ENCODE results near the gene HOXB1.

The HOXB1 gene

DNA sequence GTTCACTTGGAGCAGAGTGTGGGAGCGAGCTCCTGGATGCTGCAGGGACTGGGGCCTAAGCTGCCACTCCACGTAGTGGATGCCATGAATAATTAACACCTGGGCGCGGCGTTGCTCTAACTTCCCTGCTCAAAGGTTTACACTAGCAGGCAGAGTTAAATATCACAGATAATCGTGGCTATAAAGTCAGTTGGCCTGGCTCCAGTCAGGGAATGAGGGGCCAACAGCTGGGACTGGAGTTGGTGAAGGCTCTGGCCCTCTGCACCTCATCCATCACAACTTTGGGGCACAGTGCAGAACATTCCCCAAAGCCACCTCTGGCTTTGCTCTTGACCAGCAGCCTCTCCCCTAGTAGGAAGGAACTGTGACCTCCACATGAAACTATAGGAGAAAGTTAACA lies 36.4 kb upstream of the HOXB1 start:
- DNase-seq, result no peak

DNA sequence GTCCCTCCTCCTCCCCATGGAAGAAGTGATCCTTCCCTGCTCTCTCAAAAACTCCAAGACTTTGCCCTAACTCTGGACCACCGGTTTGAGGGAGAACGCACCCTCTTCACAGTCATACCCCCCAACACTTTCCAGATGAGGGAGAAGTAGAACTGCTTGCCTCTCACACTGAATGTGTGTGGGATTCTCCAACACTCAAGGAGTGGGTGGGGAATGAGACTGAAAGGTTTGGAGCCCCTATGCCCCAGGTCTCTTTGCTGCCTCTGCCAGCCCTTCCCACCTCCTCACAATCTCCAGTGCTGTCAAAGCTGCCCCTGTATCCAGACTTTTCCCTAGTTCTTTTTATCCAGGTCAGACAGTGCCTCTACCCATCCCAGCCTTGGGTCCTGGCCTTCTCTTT lies 35.9 kb upstream of the HOXB1 start:
- DNase-seq, result no peak

DNA sequence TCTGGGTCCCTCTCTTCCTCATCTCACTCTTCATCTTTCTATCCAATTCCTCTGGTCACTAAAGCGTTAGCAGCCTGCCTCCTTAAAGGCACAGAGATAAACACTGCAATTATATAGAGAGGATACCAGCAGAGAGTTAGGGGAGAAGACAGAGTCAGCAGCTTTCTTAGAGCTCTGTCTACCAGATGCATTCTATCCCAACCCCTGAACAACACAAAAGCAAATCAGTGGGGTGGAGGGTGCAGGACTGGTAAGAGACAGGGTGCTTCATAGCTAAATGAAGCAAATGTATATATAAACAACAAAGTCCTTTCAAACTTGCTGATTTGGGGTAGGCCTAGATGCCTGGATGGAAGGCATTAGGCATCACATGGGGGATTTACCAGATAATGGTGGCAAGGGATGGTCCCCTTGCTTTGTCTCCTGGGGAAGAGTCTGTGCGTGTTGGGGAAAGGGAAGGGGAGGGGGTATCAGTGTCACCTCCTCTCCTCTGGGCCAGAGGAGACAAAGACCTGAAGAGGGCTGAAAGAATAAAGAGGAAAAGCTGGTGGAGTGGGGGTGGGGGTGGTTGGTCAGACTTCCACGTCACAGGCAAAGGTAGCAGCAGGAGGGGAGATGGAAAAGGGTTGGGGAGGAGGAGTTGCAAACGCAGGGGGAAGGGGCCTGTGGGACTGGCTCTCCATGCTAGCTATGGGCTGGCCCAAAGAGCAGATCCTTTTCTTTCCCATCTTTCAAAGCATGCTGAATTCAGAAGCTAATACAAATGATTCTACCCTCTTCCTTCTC lies 35.3 kb upstream of the HOXB1 start:
- no peak for DNase-seq

DNA sequence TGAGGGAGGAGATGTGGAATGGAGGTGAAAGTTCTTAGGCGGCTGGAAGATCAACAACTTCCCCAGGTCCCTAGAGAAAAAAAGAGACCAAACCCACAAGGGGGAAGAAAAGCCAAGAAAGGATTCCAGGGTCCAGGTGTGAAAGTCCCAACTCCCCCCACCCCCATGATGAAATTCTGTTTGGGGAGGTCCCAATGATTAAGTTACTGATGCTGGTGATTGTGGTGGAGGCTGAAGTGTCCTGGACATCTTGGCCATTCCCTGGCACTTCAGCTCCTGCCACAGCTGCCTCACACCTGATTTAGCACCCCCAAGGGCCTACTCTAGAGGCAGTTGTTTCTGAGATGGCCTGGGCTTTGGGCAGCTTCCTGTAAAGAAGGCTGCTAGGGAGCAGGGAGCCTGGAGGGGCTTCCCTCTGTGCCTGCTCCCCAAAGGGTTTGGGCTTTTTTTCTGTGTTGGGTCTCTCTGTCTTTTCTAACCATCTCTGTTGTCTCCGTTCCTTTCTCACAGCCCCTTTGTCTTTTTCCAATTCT lies 34.3 kb upstream of the HOXB1 start:
- no peak for DNase-seq

DNA sequence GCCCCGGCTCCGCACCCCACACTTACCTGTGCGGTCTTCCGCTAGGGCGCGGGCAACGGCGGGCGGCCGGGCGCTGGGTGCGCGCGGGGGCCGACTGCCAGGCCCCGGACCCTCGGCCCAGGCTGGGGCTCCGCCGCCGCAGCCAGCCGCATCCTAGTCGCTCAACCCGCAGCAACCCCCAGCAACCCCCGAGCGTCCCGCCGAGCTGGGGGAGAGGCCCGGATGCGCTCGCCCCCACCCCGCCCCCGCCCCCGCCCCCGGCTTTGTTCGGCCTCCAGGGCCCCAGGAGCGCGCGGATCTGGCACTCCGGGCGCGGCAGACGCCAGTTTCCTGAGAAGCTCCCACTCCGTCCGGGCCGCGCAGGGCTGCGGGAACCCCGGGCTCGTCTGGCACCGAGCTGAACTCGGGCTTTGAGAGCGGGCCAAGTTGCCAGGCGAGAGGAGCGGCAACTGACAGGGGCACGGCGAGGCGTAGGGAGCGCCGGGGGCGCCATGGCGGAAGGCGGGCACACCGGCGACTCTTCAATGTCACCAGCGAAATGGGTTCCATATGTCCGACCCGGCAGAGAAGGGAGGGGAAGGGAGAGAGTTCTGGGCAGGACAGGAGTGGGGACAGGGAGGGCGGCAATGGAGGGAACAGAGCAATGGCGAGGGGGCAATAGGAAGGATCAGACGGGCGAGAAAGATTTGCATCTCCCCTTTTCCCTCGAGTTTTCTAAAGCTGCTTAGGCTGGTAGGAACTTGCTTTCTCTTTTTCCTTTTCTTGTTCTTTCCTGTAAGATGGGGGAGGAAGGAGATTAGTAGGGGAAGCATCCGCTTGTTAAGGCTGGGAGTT lies 33.6 kb upstream of the HOXB1 start:
- peak; percentile 55 for DNase-seq

DNA sequence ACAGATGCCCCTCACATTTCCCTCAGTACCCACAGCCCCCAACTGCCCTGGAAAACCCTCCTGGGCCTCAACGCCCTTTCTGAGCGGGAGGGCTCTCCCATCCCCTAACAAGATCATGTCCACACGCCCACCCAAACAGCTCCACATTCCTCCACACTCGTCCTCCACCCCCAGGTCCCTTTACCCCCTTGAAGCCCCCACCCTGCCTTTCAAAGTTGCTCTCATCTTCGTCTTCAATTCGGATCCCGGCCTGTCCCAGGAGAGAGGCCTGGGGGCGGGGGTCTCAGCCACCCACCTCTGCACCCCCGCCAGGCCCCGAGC lies 33.0 kb upstream of the HOXB1 start:
- no peak for DNase-seq

DNA sequence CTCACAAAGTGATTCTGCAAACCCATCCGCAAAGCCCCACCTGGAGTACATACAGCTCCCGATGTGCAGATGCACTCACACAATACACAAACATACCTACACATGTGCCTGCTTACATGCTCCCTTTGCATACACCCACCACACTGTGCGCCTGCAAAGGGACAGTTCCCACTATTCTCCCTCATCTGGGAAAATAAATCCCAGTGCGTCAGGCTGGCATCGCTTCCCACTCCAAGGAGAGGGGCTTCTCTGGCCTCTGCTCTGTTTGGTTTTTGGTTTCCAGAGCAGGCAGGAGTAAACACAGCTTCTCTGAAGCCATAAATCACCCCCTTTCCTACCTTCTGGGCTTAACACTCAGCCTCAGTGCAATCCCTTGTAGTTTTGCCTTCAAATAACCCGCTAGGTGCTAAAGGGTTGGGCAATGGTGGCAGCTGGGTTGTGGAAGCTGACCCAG lies 32.6 kb upstream of the HOXB1 start:
- no peak for DNase-seq

DNA sequence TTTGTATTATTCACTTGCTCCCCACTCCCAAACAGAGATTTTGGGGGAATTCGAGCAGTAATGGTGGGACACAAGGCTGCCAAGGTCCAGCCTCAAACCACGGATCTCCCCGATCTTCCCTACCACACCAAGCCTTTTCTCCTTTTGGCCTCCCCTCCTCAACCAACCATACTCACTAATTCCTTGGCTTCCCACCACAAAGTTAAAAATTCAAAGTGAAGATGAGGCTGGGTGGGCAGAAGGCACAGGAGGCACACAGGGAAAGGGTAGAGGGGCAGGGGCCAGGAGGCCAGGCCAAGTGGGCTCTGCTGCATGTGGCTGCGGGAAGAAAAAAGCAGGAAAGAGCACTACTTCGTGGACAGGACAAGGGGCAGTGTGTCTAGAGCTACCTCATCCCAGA lies 32.1 kb upstream of the HOXB1 start:
- no peak for DNase-seq

DNA sequence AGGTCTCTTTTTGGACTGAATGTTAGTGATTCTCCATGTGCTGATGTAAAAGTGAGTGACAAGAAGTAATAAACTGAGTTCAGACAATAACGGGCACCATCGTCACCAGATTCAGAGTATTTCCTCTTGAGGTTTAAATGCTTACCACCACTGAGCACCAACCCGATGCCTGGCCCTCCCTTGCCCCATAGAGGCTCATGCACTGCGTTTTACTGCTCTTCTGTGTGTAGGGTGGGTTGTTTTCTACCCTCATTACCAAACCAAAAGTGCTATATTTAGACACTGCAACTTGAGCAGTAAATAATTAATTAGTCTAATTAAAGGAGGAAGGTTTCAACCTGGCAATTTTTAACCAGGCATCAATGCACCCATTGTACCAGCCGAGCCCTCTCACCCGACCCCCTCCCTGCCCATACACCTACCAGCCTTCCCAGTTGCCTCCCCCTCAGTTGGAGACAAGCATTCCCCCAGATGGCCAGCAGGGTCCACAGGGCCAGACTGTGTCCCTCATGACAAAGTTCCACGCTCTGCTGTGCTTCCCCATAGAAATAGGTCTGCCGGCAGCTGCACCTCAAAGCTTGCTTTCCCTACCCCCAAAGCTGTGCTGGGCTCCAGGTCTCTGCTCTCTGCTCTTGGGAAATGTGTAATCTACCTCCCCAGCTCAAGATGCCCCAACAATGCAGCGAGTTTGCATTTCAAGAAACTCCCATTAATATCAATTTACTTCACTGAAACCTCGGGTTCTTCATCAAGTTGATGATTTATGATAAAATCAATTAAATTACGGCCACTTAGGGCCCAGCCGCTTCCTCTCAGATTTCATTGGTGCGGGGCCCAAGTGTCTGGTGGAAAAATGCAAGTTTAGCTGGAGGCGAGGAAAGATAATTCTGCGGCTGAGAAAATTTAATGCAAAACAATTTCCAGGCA lies 31.3 kb upstream of the HOXB1 start:
- DNase-seq, result no peak

DNA sequence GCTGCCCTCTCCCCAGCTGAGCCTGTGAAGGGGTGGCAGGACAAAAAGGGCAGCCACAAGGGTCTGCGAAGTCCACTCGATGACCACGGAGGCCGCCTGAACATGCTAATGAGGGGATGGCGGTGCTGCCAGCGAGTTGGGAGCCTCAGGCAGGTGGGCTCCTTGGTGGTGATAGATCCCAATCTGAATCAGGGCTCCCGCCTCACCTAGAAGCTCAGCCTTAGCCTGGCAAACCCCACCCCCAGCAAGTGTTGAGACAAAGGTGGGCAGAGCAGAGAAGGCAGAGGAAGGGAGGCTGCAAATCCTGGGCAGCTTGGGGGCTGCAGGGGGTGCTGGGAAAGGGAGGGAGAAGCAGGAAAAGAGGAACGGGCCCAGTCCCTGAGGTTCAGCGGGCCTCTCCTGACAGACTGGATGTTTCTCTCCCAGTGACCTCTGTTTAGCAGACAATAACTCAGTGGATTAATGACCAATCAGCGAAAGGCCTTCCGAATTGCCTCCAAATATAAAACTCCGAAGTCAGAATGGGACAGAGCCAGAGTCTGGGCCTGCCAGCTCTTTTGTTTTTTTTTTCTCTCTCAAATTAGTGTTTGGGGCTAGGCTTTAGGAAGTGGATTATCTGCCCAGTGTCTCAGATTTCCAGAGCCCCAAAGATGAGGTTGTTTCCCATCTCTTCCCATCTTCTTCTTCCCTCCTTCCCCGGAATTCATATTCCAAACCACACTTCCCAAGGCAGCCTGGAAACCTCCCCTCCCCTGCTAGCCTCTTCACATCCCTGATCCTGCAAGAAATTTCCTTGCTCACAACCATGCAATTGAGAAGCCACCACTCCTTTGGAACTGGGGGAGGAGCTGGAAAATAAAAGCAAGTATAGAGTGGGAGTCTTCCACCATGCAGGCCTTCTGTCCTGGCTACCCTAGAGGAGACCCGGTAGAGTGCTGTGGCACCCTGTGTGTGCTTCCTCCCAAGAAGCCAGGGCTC lies 29.3 kb upstream of the HOXB1 start:
- DNase-seq, result no peak

DNA sequence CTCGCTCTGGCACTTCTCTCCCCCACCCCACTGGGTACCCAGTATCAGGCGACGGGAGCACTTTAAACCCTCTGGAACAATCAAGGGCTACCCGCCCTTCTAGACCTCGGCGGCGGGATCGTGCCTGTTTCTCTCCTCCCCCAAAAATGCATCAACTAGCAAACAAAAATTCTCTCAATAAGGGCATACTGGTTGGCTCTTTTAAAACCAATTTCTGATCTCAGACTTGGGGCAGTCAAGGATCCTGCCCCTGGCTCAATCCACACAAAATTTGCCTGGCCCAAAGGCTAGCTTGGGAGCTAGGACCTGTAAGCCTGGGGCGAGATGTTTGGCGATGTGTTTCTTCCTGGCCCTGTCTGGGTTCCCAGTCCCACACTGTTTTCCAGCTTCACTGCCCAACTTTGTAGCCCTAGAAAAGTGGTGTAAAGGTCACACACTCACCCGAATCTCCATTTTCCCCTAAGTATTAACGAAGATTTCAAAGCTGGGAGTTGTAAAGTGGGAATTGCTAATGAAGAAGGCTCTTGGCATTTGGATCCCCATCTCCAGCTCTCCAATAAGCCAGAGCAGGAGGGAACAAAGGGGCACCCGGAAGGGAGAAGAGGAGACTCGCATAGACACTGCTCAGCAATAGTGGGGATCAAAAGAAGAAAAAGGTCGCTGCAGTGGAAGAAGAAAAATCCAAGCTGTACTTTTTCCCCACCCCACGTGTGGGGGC lies 28.5 kb upstream of the HOXB1 start:
- DNase-seq, result no peak

DNA sequence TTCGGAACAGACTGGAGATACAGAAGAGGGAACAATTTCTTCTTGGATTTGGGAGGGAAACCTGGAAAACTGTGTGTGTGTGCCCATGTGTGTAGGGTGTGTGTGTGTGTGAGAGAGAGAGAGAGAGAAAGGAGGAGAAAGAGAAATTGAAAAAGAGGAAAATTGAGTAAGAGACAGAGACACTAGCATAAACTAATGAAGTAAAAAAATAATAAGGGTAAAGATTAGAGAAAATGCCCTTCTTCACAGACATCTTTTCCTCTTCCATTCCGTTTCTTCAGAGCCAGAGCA lies 28.0 kb upstream of the HOXB1 start:
- DNase-seq, result no peak

DNA sequence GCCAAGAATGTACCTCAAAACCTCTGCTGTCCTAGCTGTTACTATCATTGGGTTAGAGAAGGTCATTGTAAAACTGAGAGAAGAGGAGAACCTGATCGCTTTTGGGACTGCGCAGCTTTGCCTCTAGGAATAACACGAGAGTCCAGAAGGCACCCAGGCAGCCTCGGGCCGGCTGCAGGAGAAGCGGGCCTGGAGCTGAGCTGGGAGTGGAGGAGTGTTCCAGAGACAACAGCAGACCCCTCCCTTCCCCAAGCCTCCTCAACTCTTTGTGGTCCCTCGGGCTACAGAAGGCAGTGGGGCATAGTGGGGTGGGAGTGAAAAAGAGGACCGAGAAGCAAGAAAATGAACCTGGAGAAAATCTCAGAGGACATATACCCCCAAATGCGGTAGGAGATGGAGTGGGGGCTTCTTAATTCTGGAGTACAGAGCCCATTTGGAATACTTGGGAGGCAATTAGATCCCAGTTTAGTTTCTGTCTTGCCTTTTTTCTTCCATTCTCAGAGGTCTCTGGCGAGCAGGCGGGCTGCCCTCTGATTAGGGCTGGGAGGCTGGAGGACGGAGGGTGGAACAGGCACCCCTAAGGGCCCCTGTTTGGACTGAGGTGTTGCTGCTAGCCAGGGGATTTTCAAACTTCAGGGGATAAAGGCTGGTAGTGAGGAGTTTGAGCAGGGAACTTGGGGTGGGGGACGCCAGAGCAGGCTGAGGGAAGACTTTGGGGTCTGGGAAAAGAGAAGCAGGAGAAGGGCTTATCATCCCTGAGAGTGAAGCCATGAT lies 27.4 kb upstream of the HOXB1 start:
- DNase-seq, result no peak

DNA sequence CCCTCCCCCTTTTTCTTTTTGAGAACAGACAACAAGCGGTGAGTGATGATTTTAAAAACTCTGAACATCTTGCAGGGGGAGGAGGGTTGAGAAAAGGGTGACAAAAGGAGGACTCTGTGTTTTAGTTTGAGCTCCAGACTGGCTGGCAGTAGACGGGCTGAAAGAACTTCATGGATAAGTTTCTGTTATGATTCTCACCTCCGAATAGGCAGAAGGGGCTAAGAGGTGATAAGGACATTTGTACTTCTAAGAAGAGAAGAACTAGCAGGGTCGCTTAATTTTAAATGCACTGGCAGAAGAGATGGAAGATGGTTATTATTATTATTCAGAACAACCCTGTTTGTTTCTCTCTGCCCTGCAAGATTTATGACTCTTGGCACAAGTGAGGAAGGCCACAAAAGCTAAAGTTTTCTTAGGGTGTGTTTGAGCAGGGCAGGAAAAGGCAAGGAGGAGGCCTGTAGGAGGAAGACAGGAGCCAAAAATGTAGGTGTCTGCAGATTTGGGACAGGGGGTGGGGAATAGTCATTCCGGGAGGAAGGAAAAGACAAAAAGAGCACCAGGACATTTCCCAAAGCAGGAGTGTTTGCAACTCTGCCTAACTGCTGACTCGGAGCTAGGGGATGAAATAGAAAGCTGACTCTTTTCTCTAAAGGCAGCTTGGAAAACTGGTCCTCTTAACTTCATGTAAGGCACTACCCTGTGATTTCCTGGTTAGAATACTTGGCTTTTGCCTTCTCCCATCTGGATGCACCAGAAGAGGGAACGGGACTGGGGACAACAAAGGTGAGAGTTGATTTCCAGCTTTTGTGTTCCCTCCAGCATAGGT lies 26.0 kb upstream of the HOXB1 start:
- no peak for DNase-seq

DNA sequence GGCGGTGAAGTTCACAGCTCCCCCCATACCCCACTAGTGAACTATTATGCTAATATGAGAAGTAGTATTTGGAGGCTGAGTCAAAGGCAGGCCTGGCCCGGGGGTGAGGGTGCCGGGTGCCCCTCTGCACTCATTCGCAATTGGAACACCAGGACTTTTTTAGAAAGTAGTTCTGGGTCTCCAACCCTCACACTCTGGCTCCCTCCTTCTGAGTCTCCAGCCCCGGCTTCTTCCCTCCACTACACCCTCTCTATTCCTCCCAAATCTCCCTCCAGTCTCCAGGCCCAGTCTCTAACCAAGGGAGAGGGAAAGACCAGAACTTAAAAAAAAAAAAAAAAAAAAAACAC lies 25.4 kb upstream of the HOXB1 start:
- DNase-seq, result no peak

DNA sequence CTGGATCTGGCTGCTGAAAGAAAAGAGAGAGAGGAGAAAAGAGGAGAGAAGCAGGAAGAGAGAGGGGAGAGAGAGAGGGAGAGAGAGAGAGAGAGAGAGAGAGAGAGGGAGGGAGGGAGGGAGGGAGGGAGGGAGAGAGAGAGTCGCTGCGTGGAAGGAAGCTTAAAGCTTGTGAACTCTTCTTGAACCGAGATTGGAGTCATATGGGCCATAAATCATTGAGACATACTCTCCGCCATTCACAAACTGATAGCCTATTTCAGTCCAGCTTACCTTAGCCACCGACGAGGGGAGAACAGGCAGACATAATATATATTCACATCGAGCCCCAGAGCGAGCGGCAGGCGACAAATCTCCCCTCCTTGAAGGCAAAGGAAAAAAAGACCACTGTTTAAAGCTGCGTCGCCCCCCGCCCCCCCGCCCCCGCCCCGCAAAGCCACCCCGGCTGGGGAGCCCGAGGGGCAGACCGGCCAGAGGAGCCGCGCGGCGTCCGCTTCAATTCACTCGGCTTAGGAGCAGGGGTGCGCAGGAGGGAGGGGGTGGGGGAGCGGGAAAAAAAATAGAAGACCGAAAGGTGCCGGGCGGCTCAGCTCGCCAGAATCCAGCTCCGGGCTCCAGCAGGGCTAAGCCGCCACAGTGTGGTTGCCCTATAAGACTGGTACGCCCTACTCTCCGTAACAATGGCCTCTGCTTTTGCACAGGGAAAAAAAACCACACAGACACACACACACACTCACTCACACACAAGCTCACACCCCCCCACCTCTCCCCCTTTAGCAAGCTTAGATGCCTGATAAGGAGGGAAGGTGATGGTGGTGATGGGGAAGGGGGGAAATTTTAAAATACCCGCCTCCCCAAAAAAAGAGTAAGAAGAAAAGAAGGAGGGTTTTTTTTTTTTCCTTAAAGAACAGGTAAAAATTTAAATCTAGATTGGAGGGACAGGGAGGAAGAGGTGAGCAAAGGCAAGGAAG lies 24.7 kb upstream of the HOXB1 start:
- peak; percentile 65 for DNase-seq

DNA sequence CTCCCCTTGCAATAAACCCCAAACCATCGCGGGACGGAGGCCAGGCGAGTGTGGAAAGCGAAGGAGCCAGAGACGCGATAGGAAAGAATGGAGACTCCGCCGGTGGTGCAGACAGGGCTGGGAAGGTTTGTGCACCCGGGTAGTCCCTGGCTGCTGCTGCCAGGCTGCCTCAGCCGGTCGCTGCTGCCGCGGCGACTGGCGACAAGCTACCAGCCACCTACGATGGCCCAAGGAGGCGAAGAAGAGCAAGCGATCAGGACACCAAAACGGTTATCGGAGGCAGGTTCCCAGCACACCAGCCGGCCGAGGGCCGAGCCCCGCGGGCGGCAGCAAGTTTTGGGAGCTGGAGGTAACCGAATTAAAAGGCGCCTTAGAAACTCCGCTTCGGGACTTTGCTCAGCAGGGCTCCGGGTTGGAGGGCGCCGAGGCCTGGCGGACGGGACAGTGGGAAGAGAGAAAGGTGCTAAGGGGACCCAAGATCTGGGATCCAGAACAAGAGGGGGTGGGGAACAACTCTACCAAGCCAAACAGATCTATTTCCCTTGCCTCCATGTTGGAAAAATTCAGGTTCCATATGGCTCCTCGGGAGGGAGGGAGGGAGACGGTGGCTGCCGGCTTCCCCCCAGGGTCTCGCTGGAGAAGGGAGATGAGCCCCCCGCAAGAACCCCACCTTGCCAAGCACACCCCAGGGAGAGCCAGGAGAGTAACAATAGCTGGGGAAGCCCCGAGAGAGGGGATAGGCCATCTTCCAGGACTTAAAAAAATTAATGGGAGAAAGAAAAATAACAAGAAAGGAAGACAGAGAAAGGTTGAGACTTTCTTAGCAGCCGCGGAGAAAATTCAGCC lies 23.8 kb upstream of the HOXB1 start:
- no peak for DNase-seq

DNA sequence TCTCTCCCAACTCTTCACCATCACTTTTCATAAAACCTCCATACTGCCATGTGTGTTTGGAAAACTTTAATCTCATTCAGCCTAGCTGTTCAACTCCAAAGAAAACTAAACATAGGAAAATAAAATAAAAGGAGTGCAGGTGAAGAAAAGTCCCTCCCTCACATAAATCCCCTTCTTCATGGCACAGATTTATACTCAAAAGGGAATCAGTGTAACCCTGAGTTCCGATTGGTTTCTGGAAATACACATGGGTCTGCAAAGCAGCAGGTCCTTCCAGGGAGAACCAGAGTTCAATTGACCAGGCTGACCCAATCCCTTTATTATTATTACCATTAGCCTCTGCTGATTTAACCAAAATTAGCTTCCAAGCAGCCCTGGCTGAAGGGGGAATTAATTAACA lies 23.0 kb upstream of the HOXB1 start:
- DNase-seq, result no peak
